Measurements from ENCODE around the gene KCND3.

DNA sequence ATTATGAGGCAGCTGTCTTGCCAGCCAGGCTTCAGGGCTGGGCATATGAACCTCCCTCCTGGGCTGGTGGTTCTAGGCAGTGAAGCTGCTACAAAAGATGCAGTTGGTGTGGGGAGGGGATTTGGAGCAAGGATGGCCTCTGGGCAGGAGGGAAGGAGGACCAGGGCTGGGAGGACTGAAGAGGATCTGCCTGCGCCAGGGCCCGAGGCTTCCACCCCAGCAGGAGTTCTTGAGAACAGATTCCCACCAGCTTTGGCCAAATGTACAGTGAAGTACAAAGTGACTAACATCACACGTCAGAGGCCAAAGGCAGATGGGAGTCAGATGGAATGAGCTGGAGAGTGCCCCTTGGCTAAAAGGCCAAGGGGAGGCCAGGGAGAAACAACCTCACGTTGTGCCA lies 171.4 kb downstream of the KCND3 start:
- TF ChIP-seq, protein P1, sequence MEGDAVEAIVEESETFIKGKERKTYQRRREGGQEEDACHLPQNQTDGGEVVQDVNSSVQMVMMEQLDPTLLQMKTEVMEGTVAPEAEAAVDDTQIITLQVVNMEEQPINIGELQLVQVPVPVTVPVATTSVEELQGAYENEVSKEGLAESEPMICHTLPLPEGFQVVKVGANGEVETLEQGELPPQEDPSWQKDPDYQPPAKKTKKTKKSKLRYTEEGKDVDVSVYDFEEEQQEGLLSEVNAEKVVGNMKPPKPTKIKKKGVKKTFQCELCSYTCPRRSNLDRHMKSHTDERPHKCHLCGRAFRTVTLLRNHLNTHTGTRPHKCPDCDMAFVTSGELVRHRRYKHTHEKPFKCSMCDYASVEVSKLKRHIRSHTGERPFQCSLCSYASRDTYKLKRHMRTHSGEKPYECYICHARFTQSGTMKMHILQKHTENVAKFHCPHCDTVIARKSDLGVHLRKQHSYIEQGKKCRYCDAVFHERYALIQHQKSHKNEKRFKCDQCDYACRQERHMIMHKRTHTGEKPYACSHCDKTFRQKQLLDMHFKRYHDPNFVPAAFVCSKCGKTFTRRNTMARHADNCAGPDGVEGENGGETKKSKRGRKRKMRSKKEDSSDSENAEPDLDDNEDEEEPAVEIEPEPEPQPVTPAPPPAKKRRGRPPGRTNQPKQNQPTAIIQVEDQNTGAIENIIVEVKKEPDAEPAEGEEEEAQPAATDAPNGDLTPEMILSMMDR (optimal IDR thresholded peaks at IDR 0.05 in 1 of 3, IDR thresholded peaks at IDR 0.05 in 1 of 3, conservative IDR thresholded peaks at IDR 0.05 in 1 of 3; ENCODE audit: extremely low read depth in 1 of 3, insufficient read depth in 2 of 3, low read length in 3 of 3), result no peak
- no peak for TF ChIP-seq EZH2 (IDR thresholded peaks at IDR 0.05; ENCODE audit: low read length)

All from keratinocyte (primary cell).